Lung (tissue), 12 donors: ENCODE results near the gene FAM110D. TPM values are rescaled to one million over a fixed set of nuclear protein-coding genes. Genes with fewer than 3 reads are reported as not detected.

Source experiments
- ATAC-seq: fragments of 200-7000 bp; cut with Tn5 transposase; one replicate; pipeline ENCODE4 v1.9.1; 2020; ENCODE audit warnings: moderate number of reproducible peaks; ENCODE audit not compliant: insufficient read depth, low FRiP score
- DNase-seq, 3 donors: peaks; one replicate each; pipeline ENCODE4 v3.0.0-alpha.2; 2013 to 2017
- H3K27ac ChIP-seq, 2 donors: one replicate each; pipeline ENCODE4 v1.5.1; 2013; ENCODE audit warnings: mild to moderate bottlenecking in 2 of 2, moderate library complexity in 2 of 2, control low read depth in 1 of 2, inconsistent platforms in 1 of 2, low read depth in 1 of 2, low read length in 1 of 2
- H3K27me3 ChIP-seq, 3 donors: one replicate each; pipeline ENCODE4 v1.5.1; 2013; ENCODE audit warnings: low read length in 2 of 3; ENCODE audit not compliant: control insufficient read depth in 3 of 3, insufficient read depth in 3 of 3
- H3K36me3 ChIP-seq, 4 donors: one replicate each; pipeline ENCODE4 v1.5.1; 2013; ENCODE audit warnings: low read length in 4 of 4, mild to moderate bottlenecking in 1 of 4, moderate library complexity in 1 of 4; ENCODE audit not compliant: control insufficient read depth in 4 of 4, insufficient read depth in 4 of 4
- H3K4me1 ChIP-seq, 5 donors: one replicate each; pipeline ENCODE4 v1.5.1; 2013; ENCODE audit warnings: low read length in 5 of 5, mild to moderate bottlenecking in 2 of 5, moderate library complexity in 1 of 5; ENCODE audit not compliant: control insufficient read depth in 5 of 5, insufficient read depth in 5 of 5
- H3K4me3 ChIP-seq: one replicate; pipeline ENCODE4 v1.5.1; 2013; ENCODE audit warnings: mild to moderate bottlenecking, control low read depth, moderate library complexity
- H3K9ac ChIP-seq, 2 donors: one replicate each; pipeline ENCODE4 v1.5.1; 2013; ENCODE audit warnings: low read length in 2 of 2, control low read depth in 1 of 2; ENCODE audit not compliant: insufficient read depth in 1 of 2
- H3K9me3 ChIP-seq, 4 donors: one replicate each; pipeline ENCODE4 v1.5.1; 2013; ENCODE audit warnings: low read length in 3 of 4, mild to moderate bottlenecking in 1 of 4, moderate library complexity in 1 of 4; ENCODE audit not compliant: control insufficient read depth in 4 of 4, insufficient read depth in 3 of 4
- CTCF ChIP-seq: IDR thresholded peaks from 2 replicates; pipeline ENCODE4 v1.5.1; 2012; ENCODE audit warnings: mild to moderate bottlenecking; ENCODE audit errors: control extremely low read depth, extremely low read depth
- WGBS, 2 donors: extraction: QIAGEN DNeasy Blood & Tissue Kit; methylation state at CpG; one replicate each; pipeline ENCODE4 v1.1.7; 2013; 5-methylcytosine and 5-hydroxymethylcytosine counted together
- polyA plus RNA-seq, 2 donors: library from polyadenylated mRNA; stranded (reverse); fragments of 200-250 nt; gene quantifications; one replicate each; pipeline ENCODE4 v1.2.1, GENCODE V29; 2013
- total RNA-seq, 2 donors: library from RNA; depleted of rRNA in 1 of 2; stranded (reverse); fragments of >200 nt in 1 of 2; gene quantifications; one replicate each; pipeline ENCODE4 v1.2.1, GENCODE V29; 2014 to 2021
- donor health status: control.
- donor health status: control.
- donor health status: Bipolar disorder and iron deficiency.
- donor health status: healthy.
- donor health status: DM: yes; HTN: yes; CAD: no.

FAM110D gene
- total and polyA plus RNA-seq, 4 donors: 1.1 to 3.4 (median 3.1) TPM

- WGBS, 2 donors: 57 to 58% methylated on average over 3 of the region's 3 CpGs
- no peak overlapping the region for H3K27ac ChIP-seq
- no peak for ATAC-seq
Measured at GRCh38 chr1:26138974-26139558, 19.8 kb upstream of the FAM110D start.

GRCh38 chr1:26142159-26142558 is 16.7 kb upstream of the FAM110D start:
- Histone ChIP-seq H3K27ac (no peak overlapping the region), H3K9me3 (no peaks in the 10 kb centered on the region), H3K4me1 (peaks cover 0 to 7% (median 0%) of the 10 kb centered on the region in 5 donors), H3K27me3 (no peaks in the 10 kb centered on the region), H3K36me3 (no peaks in the 10 kb centered on the region), H3K4me3 (no peak overlapping the region), H3K9ac (no peak overlapping the region)
- no peak for TF ChIP-seq CTCF
- ATAC-seq (no peak), DNase-seq (no peak)
- 86 to 88% methylated on average over 8 of the region's 8 CpGs for WGBS, 2 donors

More at GRCh38 chr1:26138974-26139558, 19.8 kb upstream of the FAM110D start:
- DNase-seq: peak; percentile 36 to 66 (median 39)
- H3K9ac ChIP-seq: no peak overlapping the region
- no peak for TF ChIP-seq CTCF
- no peak overlapping the region for H3K4me3 ChIP-seq
- no peaks in the 10 kb centered on the region for H3K27me3 ChIP-seq
- H3K9me3 ChIP-seq: no peaks in the 10 kb centered on the region
- H3K36me3 ChIP-seq: no peaks in the 10 kb centered on the region
- peaks cover 0 to 7% (median 0%) of the 10 kb centered on the region in 5 donors for H3K4me1 ChIP-seq

GRCh38 chr1:26145041-26145959 is 13.6 kb upstream of the FAM110D start:
- TF ChIP-seq CTCF: peak; percentile 73
- DNase-seq (peak; percentile 82 to 88 (median 85)), ATAC-seq (peak; percentile 70)
- peaks cover 0 to 6% (median 0%) of the 10 kb centered on the region in 5 donors for H3K4me1 ChIP-seq
- H3K27me3 ChIP-seq: no peaks in the 10 kb centered on the region
- H3K9me3 ChIP-seq: no peaks in the 10 kb centered on the region
- 27 to 34% methylated on average over 19 of the region's 19 CpGs for WGBS, 2 donors
- H3K4me3 ChIP-seq: no peak overlapping the region
- no peak overlapping the region for H3K9ac ChIP-seq
- H3K36me3 ChIP-seq: no peaks in the 10 kb centered on the region
- no peak overlapping the region for H3K27ac ChIP-seq
